GM12874 (cell line): ENCODE results near the gene PTPRQ.

Source experiments
- TF ChIP-seq, protein P1 (sequence below): IDR thresholded peaks from 2 replicates; pipeline ENCODE4 v1.5.1; 2011; ENCODE audit warnings: low read depth, mild to moderate bottlenecking, control low read depth, low read length, moderate library complexity; ENCODE audit not compliant: insufficient read depth

Gene PTPRQ

DNA sequence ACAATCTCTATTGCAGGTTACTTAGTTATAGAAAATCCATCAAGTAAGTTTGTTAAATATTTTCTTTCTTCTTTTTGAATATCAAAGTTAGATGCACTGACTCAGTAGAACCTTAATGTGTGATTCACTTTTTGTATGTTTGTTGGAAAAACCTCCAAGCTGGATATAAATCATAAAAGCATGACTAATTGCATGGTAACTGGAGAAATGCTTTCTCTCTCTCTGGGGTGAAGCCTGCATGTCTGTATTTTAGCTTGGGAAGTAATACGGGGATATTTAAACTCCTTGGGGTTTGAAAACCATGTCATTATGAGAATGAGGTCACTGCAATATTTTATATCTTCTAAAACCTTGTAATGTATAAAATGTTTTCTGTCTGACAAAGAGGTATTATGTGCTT, 204.8 kb downstream of the PTPRQ start:
- TF ChIP-seq, protein P1, sequence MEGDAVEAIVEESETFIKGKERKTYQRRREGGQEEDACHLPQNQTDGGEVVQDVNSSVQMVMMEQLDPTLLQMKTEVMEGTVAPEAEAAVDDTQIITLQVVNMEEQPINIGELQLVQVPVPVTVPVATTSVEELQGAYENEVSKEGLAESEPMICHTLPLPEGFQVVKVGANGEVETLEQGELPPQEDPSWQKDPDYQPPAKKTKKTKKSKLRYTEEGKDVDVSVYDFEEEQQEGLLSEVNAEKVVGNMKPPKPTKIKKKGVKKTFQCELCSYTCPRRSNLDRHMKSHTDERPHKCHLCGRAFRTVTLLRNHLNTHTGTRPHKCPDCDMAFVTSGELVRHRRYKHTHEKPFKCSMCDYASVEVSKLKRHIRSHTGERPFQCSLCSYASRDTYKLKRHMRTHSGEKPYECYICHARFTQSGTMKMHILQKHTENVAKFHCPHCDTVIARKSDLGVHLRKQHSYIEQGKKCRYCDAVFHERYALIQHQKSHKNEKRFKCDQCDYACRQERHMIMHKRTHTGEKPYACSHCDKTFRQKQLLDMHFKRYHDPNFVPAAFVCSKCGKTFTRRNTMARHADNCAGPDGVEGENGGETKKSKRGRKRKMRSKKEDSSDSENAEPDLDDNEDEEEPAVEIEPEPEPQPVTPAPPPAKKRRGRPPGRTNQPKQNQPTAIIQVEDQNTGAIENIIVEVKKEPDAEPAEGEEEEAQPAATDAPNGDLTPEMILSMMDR, result no peak

DNA sequence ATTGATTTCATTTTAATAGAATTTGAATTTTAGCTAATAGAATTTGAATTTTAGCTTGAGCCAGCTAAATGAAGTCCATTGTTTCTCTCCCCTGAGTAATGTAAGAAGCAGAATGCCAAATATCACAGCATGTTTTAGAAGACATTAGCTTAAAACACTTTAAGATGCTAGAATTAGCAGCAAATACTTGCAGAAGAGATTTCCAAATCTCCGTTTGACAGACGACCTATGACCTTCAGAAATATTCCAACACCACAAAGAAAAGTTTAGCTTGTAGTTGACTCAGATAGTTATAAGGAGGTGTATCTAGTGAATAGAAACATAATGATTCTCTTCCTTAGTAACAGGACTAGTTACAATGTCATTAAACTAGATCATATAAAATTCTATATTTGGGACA, 211.7 kb downstream of the PTPRQ start:
- TF ChIP-seq, protein P1, result no peak

DNA sequence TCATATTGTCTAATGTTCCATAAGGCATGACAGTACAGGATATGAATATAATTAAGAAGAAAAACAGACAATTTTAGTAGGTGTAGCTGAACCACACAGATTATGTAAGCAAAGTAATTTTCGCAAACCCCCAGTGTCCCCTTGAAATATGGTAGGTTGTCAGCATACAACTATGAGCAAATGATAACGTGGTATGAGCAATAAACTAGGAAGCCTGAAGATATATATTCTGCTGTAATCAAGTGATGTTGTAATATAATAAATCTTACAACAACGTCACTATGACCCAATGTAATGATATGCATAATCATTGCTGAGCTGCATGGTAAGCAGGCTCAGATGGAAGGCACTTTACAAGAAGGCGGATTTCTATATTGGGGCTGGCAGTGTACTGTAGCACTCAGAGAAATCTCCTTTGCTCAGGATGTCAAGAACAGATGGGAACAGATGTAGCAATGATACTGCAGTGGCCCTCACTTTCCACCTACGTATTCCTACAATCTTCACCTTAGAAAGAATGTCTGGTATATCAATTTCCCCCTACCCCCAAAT, 215.6 kb downstream of the PTPRQ start:
- TF ChIP-seq, protein P1, result no peak

DNA sequence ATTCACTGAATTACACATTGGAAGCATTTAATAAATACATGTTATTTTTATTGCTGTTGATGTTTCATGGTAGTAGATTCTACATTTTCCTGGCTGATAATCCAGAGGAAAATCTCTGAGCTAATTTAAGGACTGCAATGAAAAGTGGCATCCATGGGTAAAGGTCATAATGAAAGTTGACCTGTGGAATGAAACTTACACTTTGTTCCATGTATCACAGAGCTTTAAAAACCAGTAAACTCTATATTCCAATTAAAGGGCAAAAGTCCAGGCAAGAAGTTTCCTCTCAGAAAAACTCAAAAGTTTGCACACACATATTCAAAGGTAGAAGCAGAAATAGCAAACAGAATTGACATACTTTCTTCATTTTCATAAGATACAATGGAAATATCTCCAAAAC, 218.6 kb downstream of the PTPRQ start:
- TF ChIP-seq, protein P1, result no peak

DNA sequence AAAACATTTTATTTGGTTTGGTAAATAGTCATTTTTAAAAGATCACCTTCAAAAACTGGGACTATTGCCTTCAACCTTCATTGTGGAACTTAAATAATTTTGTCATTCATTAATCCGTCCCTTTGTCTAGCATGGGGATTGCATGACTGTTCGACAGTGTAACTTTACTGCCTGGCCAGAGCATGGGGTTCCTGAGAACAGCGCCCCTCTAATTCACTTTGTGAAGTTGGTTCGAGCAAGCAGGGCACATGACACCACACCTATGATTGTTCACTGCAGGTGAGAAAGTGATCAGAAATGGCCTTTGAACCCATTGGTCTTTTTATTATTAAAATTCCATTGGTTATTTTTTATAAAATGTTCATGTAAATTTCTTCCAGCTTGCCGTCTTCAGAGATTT, 226.2 kb downstream of the PTPRQ start:
- TF ChIP-seq, protein P1, result no peak

DNA sequence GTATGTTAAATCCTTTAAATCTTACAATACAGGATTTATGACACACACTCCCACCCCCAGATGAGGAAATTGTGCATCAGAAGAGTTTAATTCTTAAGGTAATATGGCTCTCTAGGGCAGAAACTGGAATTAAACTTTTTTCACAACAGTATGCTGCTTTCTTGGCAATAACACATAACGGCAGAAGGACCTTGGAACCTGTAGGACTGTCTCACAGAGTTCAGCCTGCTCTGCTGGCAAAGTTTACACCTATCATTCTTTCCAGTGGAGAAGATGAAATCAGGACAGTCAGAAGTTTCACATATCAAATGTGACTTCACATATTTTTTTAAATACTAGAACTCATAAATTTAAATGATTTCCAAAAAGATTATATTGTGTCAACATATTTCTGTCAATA, 232.8 kb downstream of the PTPRQ start:
- TF ChIP-seq, protein P1, result no peak

DNA sequence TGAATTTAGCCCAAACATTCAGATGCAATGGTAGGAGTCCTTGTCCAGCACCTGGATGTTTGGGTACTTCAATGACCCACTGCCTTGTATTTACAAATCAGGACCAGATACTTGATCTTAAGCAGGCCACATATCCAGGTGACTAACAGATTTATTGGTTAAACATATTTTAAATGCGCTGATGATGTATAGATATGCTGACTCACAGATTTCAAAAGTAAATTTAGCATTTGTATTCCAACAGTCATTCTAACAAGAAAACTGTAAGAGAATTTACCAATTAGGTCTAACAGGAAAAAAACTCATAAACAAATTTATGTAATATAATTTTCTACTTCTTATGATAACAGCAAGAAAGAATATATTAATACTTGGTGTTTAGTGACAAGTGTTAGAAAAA, 234.0 kb downstream of the PTPRQ start:
- TF ChIP-seq, protein P1, result no peak
